HG02798 (cell line): ENCODE measurements around the gene IGFALS.
"Not testable (repeated sequence)": the region's sequence is repeated elsewhere in the genome, so short reads cannot be mapped to it uniquely, and the experiment has no call there.

Source experiments
- ATAC-seq: cut with Tn5 transposase; IDR thresholded peaks from one replicate; pipeline ENCODE4 v1.9.1; 2021; ENCODE audit warnings: mild to moderate bottlenecking; ENCODE audit not compliant: unreplicated experiment, poor library complexity

IGFALS gene

GRCh38 chr16:1818873-1819525 is 25.5 kb upstream of the IGFALS start:
- ATAC-seq, result no peak

DNA sequence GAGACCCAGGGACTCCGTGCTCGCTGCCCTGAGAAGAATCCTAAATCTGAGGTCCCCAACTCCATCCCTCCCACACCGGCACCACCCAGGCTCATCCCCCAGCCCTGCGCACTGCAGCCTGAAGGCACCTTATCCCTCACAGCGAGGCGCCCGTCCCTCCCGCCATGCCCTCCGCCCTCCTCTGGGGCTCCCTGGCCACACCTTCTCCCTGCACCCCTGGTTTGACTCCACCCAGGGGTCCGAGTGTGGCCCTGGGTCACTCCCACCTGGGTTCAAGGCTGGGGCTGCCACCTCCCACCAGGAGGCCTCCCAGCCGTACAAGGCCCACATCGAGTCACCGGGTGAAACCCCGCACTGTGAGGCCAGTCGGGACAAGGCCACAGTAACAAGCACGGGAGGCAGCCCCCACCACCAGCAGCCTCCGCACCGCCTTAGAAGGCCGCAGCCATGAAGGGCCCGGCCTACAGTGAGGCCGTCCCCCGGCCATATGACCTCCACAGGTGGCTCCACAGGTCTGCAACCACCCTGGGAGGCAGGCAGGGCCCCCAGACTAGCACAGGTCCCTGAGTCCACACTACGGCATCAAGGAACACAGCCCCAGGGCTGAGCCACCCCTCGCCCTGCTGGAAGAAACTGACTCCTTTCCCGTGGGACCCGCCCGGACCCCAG is 24.8 kb upstream of the IGFALS start:
- no peak for ATAC-seq

DNA sequence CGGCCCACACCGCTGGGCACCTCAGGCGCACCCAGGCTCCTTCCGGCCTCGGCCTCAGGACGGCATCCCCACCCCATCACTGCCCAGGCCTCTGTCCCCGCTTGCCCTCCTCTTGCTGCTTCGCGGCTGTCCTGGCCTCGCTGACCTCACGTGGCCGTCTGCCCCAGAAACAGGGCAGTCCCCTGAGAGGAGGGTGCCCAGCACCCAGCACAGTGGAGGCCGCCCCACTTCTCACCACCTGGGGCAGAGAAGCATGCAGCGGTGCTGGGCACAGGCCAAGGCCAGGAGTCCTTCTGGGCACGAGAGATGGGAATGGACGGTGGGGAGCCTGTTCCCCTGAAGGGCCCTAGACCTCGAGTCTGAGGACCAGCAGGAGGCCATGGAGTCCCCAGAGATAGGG is 24.2 kb upstream of the IGFALS start:
- no peak for ATAC-seq

DNA sequence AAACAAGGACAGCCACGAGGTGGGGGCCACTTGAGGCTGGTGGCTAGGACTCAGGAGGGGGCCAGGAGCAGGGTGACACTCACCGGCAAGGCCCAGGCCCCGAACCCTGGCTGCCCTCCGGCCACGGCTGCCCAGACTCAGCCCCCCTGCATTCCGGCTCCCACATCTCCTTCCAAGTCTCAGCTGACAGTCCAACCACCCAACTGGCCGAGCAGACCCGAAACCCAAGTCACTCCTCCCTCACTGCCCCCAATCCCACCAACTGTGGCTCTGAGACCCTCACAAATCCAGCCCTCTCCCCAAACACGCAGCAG is 23.7 kb upstream of the IGFALS start:
- no peak for ATAC-seq

- no peak for ATAC-seq
Observed at GRCh38 chr16:1816396-1817275, 23.1 kb upstream of the IGFALS start.

- no peak for ATAC-seq
Observed at GRCh38 chr16:1815461-1815860, 22.0 kb upstream of the IGFALS start.

GRCh38 chr16:1812732-1813163 is 19.2 kb upstream of the IGFALS start:
- no peak for ATAC-seq

- no peak for ATAC-seq
Observed at GRCh38 chr16:1810536-1810935, 17.0 kb upstream of the IGFALS start.

- no peak for ATAC-seq
Observed at GRCh38 chr16:1810106-1810505, 16.6 kb upstream of the IGFALS start.

DNA sequence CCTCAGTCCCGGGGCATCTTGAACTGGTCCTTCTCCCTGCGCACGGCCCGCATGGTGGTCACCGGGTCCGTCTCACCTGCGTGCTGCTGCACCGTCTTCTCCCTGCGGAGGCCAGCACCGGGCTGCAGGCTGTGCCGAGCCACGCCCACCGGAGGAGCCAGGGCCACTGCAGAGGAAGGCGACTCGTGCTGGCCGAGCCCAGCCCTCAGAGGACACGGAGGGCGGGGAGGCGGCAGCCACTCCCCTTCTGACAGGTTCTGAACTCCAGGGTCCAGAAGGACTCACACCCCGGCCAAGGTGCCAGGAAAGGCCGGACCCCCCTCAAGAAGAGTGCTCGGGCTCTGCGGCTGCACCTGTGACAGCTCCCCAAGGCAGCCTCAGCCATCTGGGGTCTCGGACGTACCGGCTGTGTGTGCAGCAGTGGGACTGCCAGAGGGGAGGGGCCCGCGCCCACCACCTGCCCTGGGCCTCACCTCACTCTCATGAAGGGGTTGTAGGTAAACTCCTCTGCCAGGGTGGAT is 15.8 kb upstream of the IGFALS start:
- ATAC-seq, result no peak

DNA sequence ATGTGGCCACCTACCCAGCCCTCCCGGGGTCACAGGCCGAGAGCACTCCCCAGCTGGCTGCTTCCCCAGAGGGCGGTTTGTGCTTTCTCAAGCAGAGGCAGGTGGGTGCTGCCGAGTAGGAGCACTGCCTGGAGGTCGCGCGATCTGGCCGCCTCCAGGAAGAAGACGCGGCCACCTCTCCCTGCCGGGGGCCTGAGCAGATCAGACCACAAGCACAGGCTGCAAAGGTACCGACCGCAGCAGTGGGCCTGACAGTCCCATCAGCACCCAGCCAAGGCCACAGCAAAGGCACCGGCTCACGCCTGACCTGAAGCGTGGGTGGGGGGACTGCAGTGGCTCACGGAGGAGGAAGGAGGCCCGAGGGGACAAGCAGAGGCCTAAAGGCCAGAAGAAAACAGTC is 15.2 kb upstream of the IGFALS start:
- ATAC-seq, result no peak

DNA sequence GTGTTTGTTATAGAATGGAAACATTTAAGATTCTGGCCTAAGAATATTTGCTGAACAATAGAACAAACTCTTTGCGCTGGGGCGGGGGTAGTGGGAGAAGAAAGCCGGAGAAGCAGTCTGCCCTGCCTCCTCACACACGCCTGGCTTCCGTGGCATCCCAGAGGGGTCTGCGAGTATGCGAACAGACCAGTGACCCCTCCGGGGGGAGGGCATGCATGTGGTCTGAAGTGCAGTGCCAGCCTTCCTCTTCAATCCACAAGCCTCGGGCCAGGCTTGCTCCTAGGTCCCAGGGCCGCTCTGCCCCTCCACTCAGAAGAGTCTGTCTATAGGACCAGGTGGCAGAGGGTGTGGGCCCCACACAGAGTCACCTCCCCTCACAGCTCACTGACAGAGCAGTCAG is 14.1 kb upstream of the IGFALS start:
- ATAC-seq, result no peak

GRCh38 chr16:1800701-1801100 is 7.2 kb upstream of the IGFALS start:
- no peak for ATAC-seq

DNA sequence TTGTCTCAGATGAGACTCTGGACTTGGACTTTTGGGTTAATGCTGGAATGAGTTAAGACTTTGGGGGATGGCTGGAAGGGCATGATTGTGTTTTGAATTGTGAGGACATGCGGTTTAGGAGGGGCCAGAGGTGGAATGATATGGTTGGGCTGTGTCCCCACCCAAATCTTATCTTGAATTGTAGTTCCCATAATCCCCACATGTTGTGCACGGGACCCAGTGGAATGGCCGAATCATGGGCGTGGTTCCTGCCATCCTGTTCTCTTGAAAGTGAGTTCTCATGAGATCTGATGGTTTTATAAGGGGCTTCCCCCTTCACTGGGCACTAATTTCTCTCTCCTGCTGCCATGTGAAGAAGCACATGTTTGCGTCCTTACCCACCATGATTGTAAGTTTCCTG is 5.8 kb upstream of the IGFALS start:
- ATAC-seq, result not testable (repeated sequence)

- ATAC-seq, result no peak
Observed at GRCh38 chr16:1794908-1795666, 1.6 kb upstream of the IGFALS start.

- ATAC-seq, result no peak
Observed at GRCh38 chr16:1794221-1794871, 841 bp upstream of the IGFALS start.

GRCh38 chr16:1792836-1793577 is 498 bp downstream of the IGFALS start:
- ATAC-seq, result no peak

DNA sequence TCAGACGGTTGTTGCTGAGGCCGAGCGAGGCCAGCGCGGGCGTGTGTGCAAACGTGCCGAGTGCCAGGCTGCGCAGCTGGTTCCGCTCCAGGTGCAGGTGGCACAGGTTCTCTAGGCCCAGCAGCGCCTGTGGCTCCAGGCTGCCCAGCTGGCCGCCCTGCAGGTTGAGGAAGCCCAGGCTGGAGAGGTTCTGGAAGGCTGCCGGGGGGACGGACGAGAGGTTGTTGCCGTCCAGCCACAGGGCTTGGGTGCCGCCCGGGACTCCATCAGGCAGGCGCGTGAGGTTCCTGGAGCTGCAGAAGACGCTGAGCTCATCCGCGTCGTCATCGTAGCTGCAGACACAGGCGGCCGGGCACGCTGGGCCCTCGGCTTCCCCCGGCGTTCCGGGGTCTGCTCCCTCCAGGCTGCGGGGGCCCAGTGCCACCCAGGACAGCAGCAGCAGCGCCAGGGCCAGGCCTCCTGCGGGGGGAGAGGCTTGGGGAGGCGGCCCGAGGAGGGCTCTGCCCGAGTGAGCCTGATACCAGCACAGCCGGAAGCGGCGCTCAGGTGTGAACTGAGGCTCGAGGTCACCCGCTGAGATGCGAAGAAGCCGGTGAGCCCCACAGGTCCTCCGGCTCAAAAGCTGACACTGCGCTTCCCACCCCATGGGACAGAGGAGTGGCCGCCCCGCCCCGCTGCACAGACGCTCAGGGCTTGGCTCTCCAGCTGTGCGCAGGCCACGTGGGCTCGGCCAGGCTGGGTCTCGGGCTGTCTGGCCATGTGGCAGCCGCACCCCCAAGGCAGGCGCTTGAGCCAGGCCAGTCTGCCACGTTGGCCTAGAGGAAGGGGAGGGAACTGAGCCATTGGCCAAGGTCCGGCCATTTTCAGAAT is 1.3 kb downstream of the IGFALS start:
- no peak for ATAC-seq
